ENCODE results near the gene CD5L. TPM values are rescaled to one million over a fixed set of nuclear protein-coding genes. Genes with fewer than 3 reads are reported as not detected.

Gene CD5L
- total and polyA plus RNA-seq, 3 donors from 2014 or later, result 0.22 to 0.25 TPM; not detected in 1

GRCh38 chr1:157849229-157849875 lies 7.7 kb upstream of the CD5L start:
- intact Hi-C loops (cut with DNase I; ENCODE audit: low total_unique reads), result no loop called here
- Histone ChIP-seq H3K27me3 (no peaks in the 10 kb centered on the region), H3K9me3 (no peaks in the 10 kb centered on the region), H3K36me3 (ENCODE audit: low read depth, missing control alignments) (no peaks in the 10 kb centered on the region), H3K4me1 (no peaks in the 10 kb centered on the region), H3K27ac (no peak overlapping the region), H3K4me3 (no peak overlapping the region)
- TF ChIP-seq CTCF (IDR thresholded peaks at IDR 0.05), result no peak
- TF ChIP-seq POLR2A (IDR thresholded peaks at IDR 0.05), result no peak
- DNase-seq, result no peak
- 96% methylated on average over 2 of the region's 2 CpGs for WGBS, 2 donors

GRCh38 chr1:157844089-157844830 lies 2.7 kb upstream of the CD5L start:
- Histone ChIP-seq H3K36me3 (ENCODE audit: low read depth, missing control alignments) (no peaks in the 10 kb centered on the region), H3K27ac (no peak overlapping the region), H3K27me3 (no peaks in the 10 kb centered on the region), H3K9me3 (no peaks in the 10 kb centered on the region), H3K4me1 (no peaks in the 10 kb centered on the region), H3K4me3 (no peak overlapping the region)
- intact Hi-C loops (cut with DNase I; ENCODE audit: low total_unique reads), result no loop called here
- no peak for DNase-seq
- TF ChIP-seq POLR2A (IDR thresholded peaks at IDR 0.05) (no peak), CTCF (IDR thresholded peaks at IDR 0.05) (no peak)
- WGBS, 2 donors, result 77 to 81% methylated on average over 4 of the region's 4 CpGs

GRCh38 chr1:157842939-157843338 lies 1.3 kb upstream of the CD5L start:
- Histone ChIP-seq H3K4me1 (no peaks in the 10 kb centered on the region), H3K9me3 (no peaks in the 10 kb centered on the region), H3K27ac (no peak overlapping the region), H3K27me3 (no peaks in the 10 kb centered on the region), H3K4me3 (no peak overlapping the region), H3K36me3 (ENCODE audit: low read depth, missing control alignments) (no peaks in the 10 kb centered on the region)
- 75 to 76% methylated on average over 1 of the region's 1 CpG for WGBS, 2 donors
- intact Hi-C loops (cut with DNase I; ENCODE audit: low total_unique reads), result no loop called here
- TF ChIP-seq CTCF (IDR thresholded peaks at IDR 0.05) (no peak), POLR2A (IDR thresholded peaks at IDR 0.05) (no peak)
- no peak for DNase-seq

- Histone ChIP-seq H3K4me1 (no peaks in the 10 kb centered on the region), H3K4me3 (no peak overlapping the region), H3K27ac (no peak overlapping the region), H3K27me3 (no peaks in the 10 kb centered on the region), H3K36me3 (ENCODE audit: low read depth, missing control alignments) (no peaks in the 10 kb centered on the region), H3K9me3 (no peaks in the 10 kb centered on the region)
- TF ChIP-seq CTCF (IDR thresholded peaks at IDR 0.05), result no peak
- TF ChIP-seq POLR2A (IDR thresholded peaks at IDR 0.05), result no peak
- no peak for DNase-seq
- intact Hi-C loops (cut with DNase I; ENCODE audit: low total_unique reads), result no loop called here
Observed at GRCh38 chr1:157838966-157839365, 2.6 kb downstream of the CD5L start.

- intact Hi-C loops (cut with DNase I; ENCODE audit: low total_unique reads), result no loop called here
- WGBS, 2 donors, result 52 to 64% methylated on average over 5 to 12 of the region's 12 CpGs
- no peak for DNase-seq
Observed at GRCh38 chr1:157834430-157834829, 7.2 kb downstream of the CD5L start.

More at GRCh38 chr1:157834430-157834829, 7.2 kb downstream of the CD5L start:
- Histone ChIP-seq H3K4me3 (no peak overlapping the region), H3K27ac (no peak overlapping the region), H3K36me3 (ENCODE audit: low read depth, missing control alignments) (no peaks in the 10 kb centered on the region), H3K27me3 (no peaks in the 10 kb centered on the region), H3K9me3 (no peaks in the 10 kb centered on the region), H3K4me1 (no peaks in the 10 kb centered on the region)
- no peak for TF ChIP-seq POLR2A (IDR thresholded peaks at IDR 0.05)
- no peak for TF ChIP-seq CTCF (IDR thresholded peaks at IDR 0.05)
